T47D (cell line): Measurements from ENCODE around the gene MRPS27.
"Not testable (repeated sequence)": the region's sequence is repeated elsewhere in the genome, so short reads cannot be mapped to it uniquely, and the experiment has no call there.

ENCODE experiments used
- DNase-seq, 2 experiments: peaks; one replicate each; pipeline versions ENCODE4 v3.0.0 to v3.0.0-alpha.2; 2011 to 2012; ENCODE audit warnings: low read depth in 1 of 2, low spot score in 1 of 2
- JUND ChIP-seq: IDR thresholded peaks from 2 replicates; pipeline ENCODE4 v1.6.1; 2012; ENCODE audit warnings: low read depth
- in situ Hi-C: cut with HindIII; loops from 2 replicates; pipeline ENCODE4 v1.10.0; 2016; ENCODE audit warnings: low sequenced_read_pairs, low pct_unique_long_range_greater_than_20kb

The MRPS27 gene

DNA sequence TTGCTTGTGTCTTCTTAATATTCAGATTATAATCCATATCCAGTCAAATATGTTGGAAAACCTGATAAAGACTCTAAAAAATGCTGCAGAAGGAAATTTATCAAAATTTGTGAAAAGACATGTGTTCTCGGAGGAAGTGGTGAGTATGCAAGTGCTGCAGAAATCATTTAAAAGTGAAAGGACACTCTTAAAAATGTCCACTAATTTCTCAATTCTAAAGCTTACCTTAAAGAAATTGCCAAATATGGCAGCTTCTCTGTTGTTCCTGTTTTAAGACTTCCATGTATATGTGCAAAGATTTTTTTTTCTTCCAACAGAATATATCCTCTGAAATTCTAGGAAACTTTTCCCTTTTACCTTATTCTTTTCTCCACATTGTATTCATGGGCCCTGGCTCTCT lies 32.6 kb upstream of the MRPS27 start:
- in situ Hi-C loops, result no loop called here
- TF ChIP-seq JUND, result no peak
- DNase-seq, result no peak

DNA sequence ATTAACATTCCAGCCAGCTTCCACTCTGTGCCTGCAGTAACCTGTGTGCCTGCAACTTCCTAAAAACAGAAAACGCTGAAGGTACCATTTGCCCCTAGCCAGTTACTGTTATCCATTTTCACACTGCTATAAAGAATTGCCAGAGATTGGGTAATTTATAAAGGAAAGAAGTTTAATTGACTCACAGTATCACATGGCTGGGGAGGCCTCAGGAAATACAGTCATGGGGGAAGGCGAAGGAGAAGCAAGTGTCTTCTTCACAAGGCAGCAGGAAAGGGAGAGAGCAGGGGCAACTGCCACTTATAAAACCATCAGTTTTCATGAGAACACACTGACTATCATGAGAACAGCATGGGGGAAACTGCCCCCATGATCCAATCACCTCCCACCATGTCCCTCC lies 31.3 kb upstream of the MRPS27 start:
- TF ChIP-seq JUND, result no peak
- DNase-seq, result no peak
- in situ Hi-C loops, result no loop called here

DNA sequence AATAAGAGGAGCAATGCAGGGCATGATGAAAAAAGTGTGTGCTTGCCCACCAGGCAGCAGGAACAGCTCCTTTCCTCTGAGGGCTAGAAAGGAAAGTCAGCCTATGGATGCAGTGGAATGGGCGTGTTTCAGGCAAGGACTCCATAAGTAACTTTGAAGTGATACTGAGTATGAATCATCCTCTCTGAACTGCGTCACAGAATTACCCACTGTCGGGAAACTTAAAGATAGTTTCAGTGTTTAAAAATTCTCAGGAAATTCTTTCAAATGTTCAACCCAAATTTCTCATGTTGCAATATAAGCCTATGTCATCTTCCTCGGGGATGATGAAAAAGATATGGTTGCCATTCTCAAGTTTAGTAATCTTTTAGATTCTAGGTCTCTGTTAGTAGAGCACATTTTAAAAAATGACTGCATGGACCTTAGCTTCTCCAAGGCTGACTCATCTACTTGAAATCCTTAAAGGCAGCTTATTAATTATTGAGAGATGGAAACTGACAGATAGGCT lies 27.8 kb upstream of the MRPS27 start:
- in situ Hi-C loops, result no loop called here
- TF ChIP-seq JUND, result no peak
- DNase-seq, result no peak

DNA sequence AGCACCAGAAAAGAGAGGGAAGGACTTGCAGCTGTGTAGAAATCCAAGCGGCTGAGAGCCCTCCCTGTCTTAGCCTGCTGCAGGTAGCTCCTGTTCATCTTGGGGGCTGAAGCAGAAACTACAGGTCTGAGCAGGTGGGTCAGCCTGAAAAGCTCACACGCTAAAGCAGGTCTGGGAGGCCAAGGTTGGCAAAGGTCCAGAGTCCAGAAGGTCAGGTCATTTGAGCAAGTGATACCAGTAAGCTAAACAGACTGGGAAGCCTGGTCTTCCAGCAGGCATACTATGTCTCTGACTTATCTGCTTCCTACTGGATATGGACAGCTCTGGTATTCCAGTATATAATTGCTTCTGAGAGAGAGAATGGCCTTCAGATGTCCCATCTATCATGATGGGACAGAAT lies 26.4 kb upstream of the MRPS27 start:
- no peak for DNase-seq
- no peak for TF ChIP-seq JUND
- in situ Hi-C loops, result no loop called here

- in situ Hi-C loops, result no loop called here
- no peak for DNase-seq
- TF ChIP-seq JUND, result no peak
Observed at GRCh38 chr5:72338689-72339209, 18.7 kb upstream of the MRPS27 start.

- DNase-seq, result no peak
- TF ChIP-seq JUND, result no peak
- in situ Hi-C loops, result no loop called here
Observed at GRCh38 chr5:72337159-72337558, 17.1 kb upstream of the MRPS27 start.

DNA sequence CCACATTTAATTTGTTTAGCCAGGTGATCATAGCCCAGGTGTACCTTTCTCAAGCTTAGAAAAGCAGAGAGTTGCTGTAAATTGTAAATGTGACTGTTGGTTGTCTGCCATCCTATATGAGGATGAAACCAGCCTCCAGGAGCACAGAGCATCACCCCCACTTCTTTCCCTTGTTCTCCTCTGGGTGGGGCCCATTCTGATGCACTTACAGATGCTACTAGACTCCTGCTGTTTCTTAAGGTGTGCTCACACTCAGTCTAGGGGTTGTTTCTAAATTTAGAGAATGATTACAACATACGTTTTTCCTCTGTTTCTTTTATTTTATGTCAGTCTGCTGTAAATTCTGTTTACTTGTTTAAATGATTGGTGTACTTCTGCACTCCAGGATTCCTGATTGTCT lies 10.7 kb upstream of the MRPS27 start:
- in situ Hi-C loops, result no loop called here
- DNase-seq, result no peak
- TF ChIP-seq JUND, result no peak

DNA sequence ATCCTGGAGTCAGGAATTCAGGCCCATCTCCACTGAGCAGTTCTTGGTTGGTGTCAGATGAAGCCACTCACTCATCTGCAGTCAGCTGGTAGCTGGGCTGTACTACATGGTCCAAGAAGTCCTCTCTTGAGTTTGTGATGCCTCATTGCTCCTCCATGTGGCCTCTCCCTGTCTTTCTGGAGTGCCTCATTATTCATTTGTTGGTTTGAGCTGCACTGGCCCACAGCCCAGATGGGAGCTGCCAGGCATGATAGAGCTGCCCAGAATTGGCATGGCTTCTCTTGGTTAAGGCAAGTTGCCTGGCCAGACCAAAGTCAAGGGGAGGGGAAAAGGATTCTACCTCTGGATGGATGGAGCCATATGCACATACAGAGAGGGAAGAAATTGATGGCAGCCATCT lies 8.1 kb upstream of the MRPS27 start:
- peak in 1 of 2 experiments; percentile 21 for DNase-seq
- in situ Hi-C loops, result no loop called here
- no peak for TF ChIP-seq JUND

DNA sequence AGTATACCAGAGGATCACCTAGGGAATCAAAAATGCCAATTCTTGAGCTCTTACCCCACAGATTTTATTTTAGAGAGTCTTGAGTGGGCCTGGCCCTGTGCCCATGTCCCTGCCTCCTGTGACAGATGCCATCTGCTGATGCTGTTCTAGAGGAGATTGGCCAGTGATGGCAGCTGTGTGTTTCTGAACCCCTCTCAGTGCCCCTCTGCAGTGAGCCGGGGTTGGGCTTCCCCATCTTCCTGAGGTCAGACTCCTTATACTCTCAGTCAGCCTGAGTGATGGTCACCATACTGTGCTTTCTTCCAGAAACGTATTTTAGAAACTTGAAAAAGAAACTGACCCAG lies 6.2 kb upstream of the MRPS27 start:
- in situ Hi-C loops, result no loop called here
- DNase-seq, result no peak
- no peak for TF ChIP-seq JUND

GRCh38 chr5:72325566-72326305 lies 5.7 kb upstream of the MRPS27 start:
- no peak for DNase-seq
- TF ChIP-seq JUND, result no peak
- in situ Hi-C loops, result no loop called here

DNA sequence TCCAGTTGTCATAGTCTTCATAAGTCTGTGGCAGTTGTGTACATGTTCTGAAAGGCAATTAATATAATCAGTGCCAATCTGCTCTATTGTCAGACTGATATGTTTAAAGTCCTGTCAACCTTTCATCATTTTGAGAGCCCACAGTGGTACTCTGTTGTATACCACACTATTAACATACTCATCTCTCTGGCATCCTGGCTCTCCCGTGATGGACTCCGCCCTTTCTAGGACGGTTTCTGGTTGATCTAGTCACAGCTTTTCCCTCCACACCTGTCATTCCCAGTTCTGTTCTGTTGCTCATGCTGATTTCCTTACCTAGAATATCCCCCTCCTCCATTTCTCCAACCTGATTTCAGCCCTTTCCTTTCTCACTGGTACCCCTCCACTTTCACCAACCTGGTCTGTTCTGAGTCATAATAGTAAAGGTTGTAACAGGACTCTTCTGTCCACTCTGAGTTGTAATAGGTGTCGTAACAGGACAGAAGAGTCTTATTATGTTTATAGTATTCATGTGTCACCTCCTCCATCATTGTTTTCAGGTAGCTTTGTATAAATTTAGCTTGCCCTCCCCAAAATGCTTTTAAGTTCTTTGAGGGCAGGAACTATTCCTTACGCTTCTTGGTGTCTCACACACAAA lies 4.3 kb upstream of the MRPS27 start:
- DNase-seq, result no peak
- no peak for TF ChIP-seq JUND
- in situ Hi-C loops, result no loop called here

DNA sequence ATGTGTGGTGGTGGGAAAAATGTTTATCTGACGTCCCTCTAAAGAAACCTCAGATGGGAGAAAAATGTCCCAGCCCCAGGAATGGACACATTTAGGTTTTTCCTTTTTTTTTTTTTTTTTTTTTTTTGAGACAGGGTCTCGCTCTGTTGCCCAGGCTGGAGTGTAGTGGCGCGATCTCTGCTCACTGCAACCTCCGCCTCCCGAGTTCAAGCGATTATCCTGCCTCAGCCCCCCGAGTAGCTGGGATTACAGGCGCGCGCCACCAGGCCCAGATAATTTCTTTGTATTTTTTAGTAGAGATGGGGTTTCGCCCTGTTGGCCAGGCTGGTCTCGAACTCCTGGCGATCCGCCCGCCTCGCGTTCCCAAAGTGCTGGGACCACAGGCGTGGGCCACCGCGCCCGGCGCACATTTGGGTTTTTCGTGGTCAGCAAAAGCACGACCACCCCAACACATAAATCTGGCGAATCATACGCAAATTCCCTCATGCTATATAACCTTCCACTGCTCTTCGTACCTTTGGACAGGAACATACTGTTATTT lies 535 bp downstream of the MRPS27 start:
- DNase-seq, in situ Hi-C loops: not testable (repeated sequence)

- in situ Hi-C loops, result no loop called here
- no peak for TF ChIP-seq JUND
- DNase-seq, result peak in 1 of 2 experiments; percentile 41
Observed at GRCh38 chr5:72314571-72315172, 5.4 kb downstream of the MRPS27 start.
